HEK293 (cell line): Measurements from ENCODE around the gene C16orf86.

ENCODE experiments used
- CTCF ChIA-PET: fragments of 350-600 bp; formaldehyde crosslinking; extraction: SDS; loops from one replicate; lab custom pipeline; 2021; ENCODE audit warnings: antibody characterized with exemption; lab: Yijun Ruan, JAX
- POLR2A ChIA-PET: fragments of 300-600 bp; formaldehyde crosslinking; extraction: SDS; loops from one replicate; lab custom pipeline; 2020; ENCODE audit warnings: antibody characterized with exemption, inconsistent platforms; lab: Yijun Ruan, JAX
- H3K27ac ChIP-seq: fragments of 200-500 bp; sonication (Bioruptor generic); 2 replicates; pipeline ENCODE4 v1.5.1; 2014; ENCODE audit warnings: low read depth, low read length, control low read depth, inconsistent platforms; ENCODE audit errors: extremely low read depth
- H3K36me3 ChIP-seq, 2 experiments: fragments of 200-500 bp in 1 of 2; sonication (Bioruptor generic) in 1 of 2; 1 replicate in 1 of 2; 2 replicates in 1 of 2; pipeline ENCODE4 v1.5.1; 2014 to 2017; ENCODE audit warnings: inconsistent platforms in 2 of 2, low read length in 2 of 2; ENCODE audit not compliant: control insufficient read depth in 2 of 2, insufficient read depth in 1 of 2
- H3K4me1 ChIP-seq: fragments of 200-500 bp; sonication (Bioruptor generic); 2 replicates; pipeline ENCODE4 v1.5.1; 2014; ENCODE audit warnings: mild to moderate bottlenecking, low read length, inconsistent platforms; ENCODE audit not compliant: control insufficient read depth, insufficient read depth
- H3K4me3 ChIP-seq: 2 replicates; pipeline ENCODE4 v1.5.1; 2011; ENCODE audit warnings: low read depth, mild to moderate bottlenecking, control low read depth, low read length, moderate library complexity
- H3K9me3 ChIP-seq: fragments of 200-500 bp; sonication (Bioruptor generic); 2 replicates; pipeline ENCODE4 v1.5.1; 2014; ENCODE audit warnings: low read depth, low read length, inconsistent platforms; ENCODE audit not compliant: control insufficient read depth, insufficient read depth
- HOXA7 ChIP-seq: sonication (generic); formaldehyde crosslinking; IDR thresholded peaks from 2 replicates; pipeline ENCODE4 v1.8.1; 2022; ENCODE audit warnings: missing genetic modification reagents, borderline replicate concordance
- OVOL3 ChIP-seq: fragments of 450-650 bp; formaldehyde crosslinking; IDR thresholded peaks from 2 replicates; pipeline ENCODE4 v1.5.1; 2016; ENCODE audit warnings: missing biosample characterization, missing genetic modification characterization
- SALL2 ChIP-seq: fragments of 450-650 bp; formaldehyde crosslinking; IDR thresholded peaks from 2 replicates; pipeline ENCODE4 v1.5.0; 2017; ENCODE audit warnings: missing biosample characterization, mild to moderate bottlenecking, missing genetic modification characterization, borderline replicate concordance
- YY1 ChIP-seq: fragments of 450-650 bp; formaldehyde crosslinking; IDR thresholded peaks from 2 replicates; pipeline ENCODE4 v1.5.1; 2018; ENCODE audit warnings: missing biosample characterization, missing genetic modification characterization
- ZNF223 ChIP-seq: fragments of 450-650 bp; formaldehyde crosslinking; IDR thresholded peaks from 2 replicates; pipeline ENCODE4 v1.5.1; 2016; ENCODE audit warnings: missing biosample characterization, missing genetic modification characterization
- ZNF280D ChIP-seq: fragments of 450-650 bp; formaldehyde crosslinking; IDR thresholded peaks from 2 replicates; pipeline ENCODE4 v1.5.1; 2016; ENCODE audit warnings: missing biosample characterization, missing genetic modification characterization
- ZNF48 ChIP-seq: fragments of 450-650 bp; formaldehyde crosslinking; IDR thresholded peaks from 2 replicates; pipeline ENCODE4 v1.5.1; 2016; ENCODE audit warnings: missing biosample characterization, missing genetic modification characterization
- ZNF571 ChIP-seq: fragments of 450-650 bp; formaldehyde crosslinking; IDR thresholded peaks from 2 replicates; pipeline ENCODE4 v1.5.0; 2017; ENCODE audit warnings: missing biosample characterization, missing genetic modification characterization
- ZNF585B ChIP-seq: fragments of 450-650 bp; formaldehyde crosslinking; IDR thresholded peaks from 2 replicates; pipeline ENCODE4 v1.5.1; 2016; ENCODE audit warnings: missing biosample characterization, missing genetic modification characterization
- ZNF747 ChIP-seq: fragments of 450-650 bp; formaldehyde crosslinking; IDR thresholded peaks from 2 replicates; pipeline ENCODE4 v1.5.1; 2016; ENCODE audit warnings: missing biosample characterization, missing genetic modification characterization
- TF ChIP-seq, protein P1 (sequence below): fragments of 450-650 bp; formaldehyde crosslinking; IDR thresholded peaks from 2 replicates; pipeline ENCODE4 v1.5.1; 2017; ENCODE audit warnings: missing biosample characterization, missing genetic modification characterization
- TF ChIP-seq, protein P2 (sequence below): fragments of 450-650 bp; formaldehyde crosslinking; IDR thresholded peaks from 2 replicates; pipeline ENCODE4 v1.5.1; 2016; ENCODE audit warnings: missing biosample characterization, missing genetic modification characterization, borderline replicate concordance

C16orf86 gene

GRCh38 chr16:67676516-67676915 is 9.9 kb downstream of the C16orf86 start (continued):
- TF ChIP-seq, protein P1, sequence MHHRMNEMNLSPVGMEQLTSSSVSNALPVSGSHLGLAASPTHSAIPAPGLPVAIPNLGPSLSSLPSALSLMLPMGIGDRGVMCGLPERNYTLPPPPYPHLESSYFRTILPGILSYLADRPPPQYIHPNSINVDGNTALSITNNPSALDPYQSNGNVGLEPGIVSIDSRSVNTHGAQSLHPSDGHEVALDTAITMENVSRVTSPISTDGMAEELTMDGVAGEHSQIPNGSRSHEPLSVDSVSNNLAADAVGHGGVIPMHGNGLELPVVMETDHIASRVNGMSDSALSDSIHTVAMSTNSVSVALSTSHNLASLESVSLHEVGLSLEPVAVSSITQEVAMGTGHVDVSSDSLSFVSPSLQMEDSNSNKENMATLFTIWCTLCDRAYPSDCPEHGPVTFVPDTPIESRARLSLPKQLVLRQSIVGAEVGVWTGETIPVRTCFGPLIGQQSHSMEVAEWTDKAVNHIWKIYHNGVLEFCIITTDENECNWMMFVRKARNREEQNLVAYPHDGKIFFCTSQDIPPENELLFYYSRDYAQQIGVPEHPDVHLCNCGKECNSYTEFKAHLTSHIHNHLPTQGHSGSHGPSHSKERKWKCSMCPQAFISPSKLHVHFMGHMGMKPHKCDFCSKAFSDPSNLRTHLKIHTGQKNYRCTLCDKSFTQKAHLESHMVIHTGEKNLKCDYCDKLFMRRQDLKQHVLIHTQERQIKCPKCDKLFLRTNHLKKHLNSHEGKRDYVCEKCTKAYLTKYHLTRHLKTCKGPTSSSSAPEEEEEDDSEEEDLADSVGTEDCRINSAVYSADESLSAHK (tag by site-specific recombination) = no peak
- no peak for TF ChIP-seq ZNF747 (tag by site-specific recombination)

- TF ChIP-seq OVOL3 (tag by site-specific recombination) = no peak
- TF ChIP-seq ZNF48 = no peak
- TF ChIP-seq, protein P1 (tag by site-specific recombination) = no peak
- TF ChIP-seq ZNF585B (tag by site-specific recombination) = no peak
- no peak for TF ChIP-seq YY1 (tag by site-specific recombination)
- TF ChIP-seq, protein P2, sequence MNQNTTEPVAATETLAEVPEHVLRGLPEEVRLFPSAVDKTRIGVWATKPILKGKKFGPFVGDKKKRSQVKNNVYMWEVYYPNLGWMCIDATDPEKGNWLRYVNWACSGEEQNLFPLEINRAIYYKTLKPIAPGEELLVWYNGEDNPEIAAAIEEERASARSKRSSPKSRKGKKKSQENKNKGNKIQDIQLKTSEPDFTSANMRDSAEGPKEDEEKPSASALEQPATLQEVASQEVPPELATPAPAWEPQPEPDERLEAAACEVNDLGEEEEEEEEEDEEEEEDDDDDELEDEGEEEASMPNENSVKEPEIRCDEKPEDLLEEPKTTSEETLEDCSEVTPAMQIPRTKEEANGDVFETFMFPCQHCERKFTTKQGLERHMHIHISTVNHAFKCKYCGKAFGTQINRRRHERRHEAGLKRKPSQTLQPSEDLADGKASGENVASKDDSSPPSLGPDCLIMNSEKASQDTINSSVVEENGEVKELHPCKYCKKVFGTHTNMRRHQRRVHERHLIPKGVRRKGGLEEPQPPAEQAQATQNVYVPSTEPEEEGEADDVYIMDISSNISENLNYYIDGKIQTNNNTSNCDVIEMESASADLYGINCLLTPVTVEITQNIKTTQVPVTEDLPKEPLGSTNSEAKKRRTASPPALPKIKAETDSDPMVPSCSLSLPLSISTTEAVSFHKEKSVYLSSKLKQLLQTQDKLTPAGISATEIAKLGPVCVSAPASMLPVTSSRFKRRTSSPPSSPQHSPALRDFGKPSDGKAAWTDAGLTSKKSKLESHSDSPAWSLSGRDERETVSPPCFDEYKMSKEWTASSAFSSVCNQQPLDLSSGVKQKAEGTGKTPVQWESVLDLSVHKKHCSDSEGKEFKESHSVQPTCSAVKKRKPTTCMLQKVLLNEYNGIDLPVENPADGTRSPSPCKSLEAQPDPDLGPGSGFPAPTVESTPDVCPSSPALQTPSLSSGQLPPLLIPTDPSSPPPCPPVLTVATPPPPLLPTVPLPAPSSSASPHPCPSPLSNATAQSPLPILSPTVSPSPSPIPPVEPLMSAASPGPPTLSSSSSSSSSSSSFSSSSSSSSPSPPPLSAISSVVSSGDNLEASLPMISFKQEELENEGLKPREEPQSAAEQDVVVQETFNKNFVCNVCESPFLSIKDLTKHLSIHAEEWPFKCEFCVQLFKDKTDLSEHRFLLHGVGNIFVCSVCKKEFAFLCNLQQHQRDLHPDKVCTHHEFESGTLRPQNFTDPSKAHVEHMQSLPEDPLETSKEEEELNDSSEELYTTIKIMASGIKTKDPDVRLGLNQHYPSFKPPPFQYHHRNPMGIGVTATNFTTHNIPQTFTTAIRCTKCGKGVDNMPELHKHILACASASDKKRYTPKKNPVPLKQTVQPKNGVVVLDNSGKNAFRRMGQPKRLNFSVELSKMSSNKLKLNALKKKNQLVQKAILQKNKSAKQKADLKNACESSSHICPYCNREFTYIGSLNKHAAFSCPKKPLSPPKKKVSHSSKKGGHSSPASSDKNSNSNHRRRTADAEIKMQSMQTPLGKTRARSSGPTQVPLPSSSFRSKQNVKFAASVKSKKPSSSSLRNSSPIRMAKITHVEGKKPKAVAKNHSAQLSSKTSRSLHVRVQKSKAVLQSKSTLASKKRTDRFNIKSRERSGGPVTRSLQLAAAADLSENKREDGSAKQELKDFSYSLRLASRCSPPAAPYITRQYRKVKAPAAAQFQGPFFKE = no peak
- no peak for TF ChIP-seq ZNF223 (tag by site-specific recombination)
- TF ChIP-seq SALL2 = no peak
- TF ChIP-seq HOXA7 (CRISPR knock-in tag) = no peak
- TF ChIP-seq ZNF280D (tag by site-specific recombination) = no peak
- TF ChIP-seq ZNF571 (tag by site-specific recombination) = no peak
- H3K4me3 ChIP-seq = no peak overlapping the region
- ChIA-PET CTCF (interaction anchor here (0.7 to 1.5 kb wide), 3 partner anchors 123 to 584 kb away, joined by 3 to 4 read pairs (median 3); no protein-coding TSS in a partner anchor), POLR2A (interaction anchor here (1.0 kb wide), 1 partner anchor 43 kb away, joined by 4 read pairs; the partner anchor contains the start of gene GFOD2)
- peaks cover 0 to 26% of the 10 kb centered on the region in 2 experiments; a peak in 1 of 3 replicates for H3K36me3 ChIP-seq
- H3K4me1 ChIP-seq = 0 out of 2 replicates have a peak, but pooled peaks cover 3% of the 10 kb centered on the region
- H3K9me3 ChIP-seq = no peaks in the 10 kb centered on the region
- no peak overlapping the region for H3K27ac ChIP-seq
Observed at GRCh38 chr16:67676939-67677338, 10.3 kb downstream of the C16orf86 start.
